Stimulated activated CD8-positive, alpha-beta memory T cell treated with anti-CD3 and anti-CD28 coated beads, Interleukin-7, amount 100 ng/mL, for 48 hours (primary cell): ENCODE measurements around the gene ASB1.
A peak's percentile ranks its signal among the peaks of the same experiment; 100 is the strongest.

Experiments
- DNase-seq, 2 donors: peaks; one replicate each; pipeline ENCODE4 v3.0.0-alpha.2; 2020; ENCODE audit warnings: low read depth in 1 of 2; ENCODE audit errors: extremely low read depth in 1 of 2

Gene ASB1

GRCh38 chr2:238422285-238422684, 4.4 kb upstream of the ASB1 start:
- no peak for DNase-seq

GRCh38 chr2:238422940-238423339, 3.8 kb upstream of the ASB1 start:
- DNase-seq = no peak

- DNase-seq = no peak
Observed at GRCh38 chr2:238423561-238424312, 3.0 kb upstream of the ASB1 start.

GRCh38 chr2:238424313-238424700, 2.4 kb upstream of the ASB1 start:
- no peak for DNase-seq

GRCh38 chr2:238425505-238425978, 1.2 kb upstream of the ASB1 start:
- DNase-seq = no peak

GRCh38 chr2:238425979-238426567, 654 bp upstream of the ASB1 start:
- DNase-seq = no peak

GRCh38 chr2:238427435-238428162, 872 bp downstream of the ASB1 start:
- peak in 1 of 2 donors; percentile 14 for DNase-seq

- DNase-seq = no peak
Observed at GRCh38 chr2:238428866-238429265, 2.1 kb downstream of the ASB1 start.

GRCh38 chr2:238430781-238431180, 4.1 kb downstream of the ASB1 start:
- no peak for DNase-seq

GRCh38 chr2:238431456-238431855, 4.7 kb downstream of the ASB1 start:
- DNase-seq = no peak

- DNase-seq = no peak
Observed at GRCh38 chr2:238433300-238433915, 6.7 kb downstream of the ASB1 start.

- DNase-seq = no peak
Observed at GRCh38 chr2:238433941-238434845, 7.5 kb downstream of the ASB1 start.

- DNase-seq = no peak
Observed at GRCh38 chr2:238434846-238435751, 8.4 kb downstream of the ASB1 start.

- no peak for DNase-seq
Observed at GRCh38 chr2:238435752-238436096, 9.0 kb downstream of the ASB1 start.

GRCh38 chr2:238438856-238439849, 12.4 kb downstream of the ASB1 start:
- DNase-seq = peak; percentile 28 to 58

- no peak for DNase-seq
Observed at GRCh38 chr2:238439917-238440316, 13.2 kb downstream of the ASB1 start.

- DNase-seq = no peak
Observed at GRCh38 chr2:238440331-238440730, 13.6 kb downstream of the ASB1 start.

- DNase-seq = no peak
Observed at GRCh38 chr2:238440767-238441166, 14.0 kb downstream of the ASB1 start.
